Lung (tissue), 12 donors: ENCODE results near the gene TNFSF4. TPM values are rescaled to one million over a fixed set of nuclear protein-coding genes. Genes with fewer than 3 reads are reported as not detected.

ENCODE experiments used
- ATAC-seq: fragments of 200-7000 bp; cut with Tn5 transposase; one replicate; pipeline ENCODE4 v1.9.1; 2020; ENCODE audit warnings: moderate number of reproducible peaks; ENCODE audit not compliant: insufficient read depth, low FRiP score
- DNase-seq, 3 donors: peaks; one replicate each; pipeline ENCODE4 v3.0.0-alpha.2; 2013 to 2017
- H3K27ac ChIP-seq, 2 donors: one replicate each; pipeline ENCODE4 v1.5.1; 2013; ENCODE audit warnings: mild to moderate bottlenecking in 2 of 2, moderate library complexity in 2 of 2, control low read depth in 1 of 2, inconsistent platforms in 1 of 2, low read depth in 1 of 2, low read length in 1 of 2
- H3K27me3 ChIP-seq, 3 donors: one replicate each; pipeline ENCODE4 v1.5.1; 2013; ENCODE audit warnings: low read length in 2 of 3; ENCODE audit not compliant: control insufficient read depth in 3 of 3, insufficient read depth in 3 of 3
- H3K36me3 ChIP-seq, 4 donors: one replicate each; pipeline ENCODE4 v1.5.1; 2013; ENCODE audit warnings: low read length in 4 of 4, mild to moderate bottlenecking in 1 of 4, moderate library complexity in 1 of 4; ENCODE audit not compliant: control insufficient read depth in 4 of 4, insufficient read depth in 4 of 4
- H3K4me1 ChIP-seq, 5 donors: one replicate each; pipeline ENCODE4 v1.5.1; 2013; ENCODE audit warnings: low read length in 5 of 5, mild to moderate bottlenecking in 2 of 5, moderate library complexity in 1 of 5; ENCODE audit not compliant: control insufficient read depth in 5 of 5, insufficient read depth in 5 of 5
- H3K4me3 ChIP-seq: one replicate; pipeline ENCODE4 v1.5.1; 2013; ENCODE audit warnings: mild to moderate bottlenecking, control low read depth, moderate library complexity
- H3K9ac ChIP-seq, 2 donors: one replicate each; pipeline ENCODE4 v1.5.1; 2013; ENCODE audit warnings: low read length in 2 of 2, control low read depth in 1 of 2; ENCODE audit not compliant: insufficient read depth in 1 of 2
- H3K9me3 ChIP-seq, 4 donors: one replicate each; pipeline ENCODE4 v1.5.1; 2013; ENCODE audit warnings: low read length in 3 of 4, mild to moderate bottlenecking in 1 of 4, moderate library complexity in 1 of 4; ENCODE audit not compliant: control insufficient read depth in 4 of 4, insufficient read depth in 3 of 4
- CTCF ChIP-seq: IDR thresholded peaks from 2 replicates; pipeline ENCODE4 v1.5.1; 2012; ENCODE audit warnings: mild to moderate bottlenecking; ENCODE audit errors: control extremely low read depth, extremely low read depth
- WGBS, 2 donors: extraction: QIAGEN DNeasy Blood & Tissue Kit; methylation state at CpG; one replicate each; pipeline ENCODE4 v1.1.7; 2013; 5-methylcytosine and 5-hydroxymethylcytosine counted together
- polyA plus RNA-seq, 2 donors: library from polyadenylated mRNA; stranded (reverse); fragments of 200-250 nt; gene quantifications; one replicate each; pipeline ENCODE4 v1.2.1, GENCODE V29; 2013
- total RNA-seq, 2 donors: library from RNA; depleted of rRNA in 1 of 2; stranded (reverse); fragments of >200 nt in 1 of 2; gene quantifications; one replicate each; pipeline ENCODE4 v1.2.1, GENCODE V29; 2014 to 2021
- donor health status: control.
- donor health status: control.
- donor health status: Bipolar disorder and iron deficiency.
- donor health status: healthy.
- donor health status: DM: yes; HTN: yes; CAD: no.

TNFSF4 gene
- total and polyA plus RNA-seq, 4 donors, result 0.59 to 2.5 (median 1.1) TPM

GRCh38 chr1:173175514-173176145 is 31.5 kb downstream of the TNFSF4 start:
- H3K27me3 ChIP-seq, result no peaks in the 10 kb centered on the region
- DNase-seq, result peak in 2 of 3 donors; percentile 21 to 58
- 44 to 75% methylated on average over 2 of the region's 2 CpGs for WGBS, 2 donors
- no peaks in the 10 kb centered on the region for H3K4me1 ChIP-seq
- H3K9ac ChIP-seq, result no peak overlapping the region
- H3K36me3 ChIP-seq, result no peaks in the 10 kb centered on the region
- TF ChIP-seq CTCF, result no peak
- H3K4me3 ChIP-seq, result no peak overlapping the region
- no peak overlapping the region for H3K27ac ChIP-seq
- H3K9me3 ChIP-seq, result peaks cover 0 to 13% (median 3%) of the 10 kb centered on the region in 4 donors
- ATAC-seq, result peak; percentile 37

- no peaks in the 10 kb centered on the region for H3K36me3 ChIP-seq
- H3K27me3 ChIP-seq, result no peaks in the 10 kb centered on the region
- H3K4me3 ChIP-seq, result no peak overlapping the region
- no peak for TF ChIP-seq CTCF
- peaks cover 0 to 13% (median 3%) of the 10 kb centered on the region in 4 donors for H3K9me3 ChIP-seq
- DNase-seq, result no peak
- ATAC-seq, result peak; percentile 17
- no peak overlapping the region for H3K9ac ChIP-seq
- no peaks in the 10 kb centered on the region for H3K4me1 ChIP-seq
- no peak overlapping the region for H3K27ac ChIP-seq
- 93 to 98% methylated on average over 4 of the region's 4 CpGs for WGBS, 2 donors
Measured at GRCh38 chr1:173173388-173173787, 33.7 kb downstream of the TNFSF4 start.

- no peak for TF ChIP-seq CTCF
- H3K27ac ChIP-seq, result no peak overlapping the region
- H3K9ac ChIP-seq, result no peak overlapping the region
- no peaks in the 10 kb centered on the region for H3K36me3 ChIP-seq
- H3K27me3 ChIP-seq, result no peaks in the 10 kb centered on the region
- no peak overlapping the region for H3K4me3 ChIP-seq
- 85 to 93% methylated on average over 2 of the region's 2 CpGs for WGBS, 2 donors
- peaks cover 0 to 10% (median 3%) of the 10 kb centered on the region in 4 donors for H3K9me3 ChIP-seq
- ATAC-seq, result no peak
- H3K4me1 ChIP-seq, result no peaks in the 10 kb centered on the region
- DNase-seq, result no peak
Measured at GRCh38 chr1:173171152-173171551, 36.0 kb downstream of the TNFSF4 start.

GRCh38 chr1:173168941-173169340 is 38.2 kb downstream of the TNFSF4 start:
- Histone ChIP-seq H3K9ac (no peak overlapping the region), H3K36me3 (no peaks in the 10 kb centered on the region), H3K4me3 (no peak overlapping the region), H3K27ac (no peak overlapping the region), H3K4me1 (no peaks in the 10 kb centered on the region), H3K27me3 (no peaks in the 10 kb centered on the region), H3K9me3 (peaks cover 0 to 10% (median 3%) of the 10 kb centered on the region in 4 donors)
- TF ChIP-seq CTCF, result no peak
- DNase-seq (no peak), ATAC-seq (no peak)
- 92 to 96% methylated on average over 2 of the region's 2 CpGs for WGBS, 2 donors
